ENCODE data around the gene ATXN2.

- TF ChIP-seq CTCF (IDR thresholded peaks at IDR 0.05) = no peak
- TF ChIP-seq EZH2phosphoT487 (IDR thresholded peaks at IDR 0.05) = no peak
Observed at GRCh38 chr12:111424189-111424792, 174.8 kb downstream of the ATXN2 start.

All from neural progenitor cell (in vitro differentiated cells).